Activated naive CD4-positive, alpha-beta T cell (primary cell): ENCODE data around the gene HDAC9.

Source experiments
- DNase-seq, 4 experiments: peaks; one replicate each; lab custom pipeline; 2025; lab: John Stamatoyannopoulos, UW

HDAC9 gene

DNA sequence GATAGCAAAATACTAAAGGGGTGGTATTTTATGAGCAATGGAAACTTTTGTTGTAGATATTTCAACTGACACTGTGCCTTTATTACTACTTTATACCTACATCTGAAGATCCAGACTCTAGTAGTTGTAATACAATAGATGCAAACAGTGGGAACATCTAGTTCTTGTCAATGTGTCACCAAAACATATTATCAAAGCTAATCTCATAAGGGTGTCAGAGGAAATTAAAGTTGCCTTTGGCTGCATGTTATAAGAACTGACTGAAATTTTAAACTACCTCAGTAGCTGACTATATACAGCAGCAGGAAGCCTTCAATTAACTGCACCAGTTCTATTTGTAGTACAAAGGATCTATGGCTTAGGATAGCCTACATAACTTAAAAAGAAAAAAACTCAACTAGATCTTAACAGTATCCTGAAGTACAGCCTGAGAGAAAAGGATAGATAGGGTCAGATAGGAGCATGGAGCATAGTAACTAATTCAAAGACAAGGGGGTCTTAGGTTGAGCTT, 30.9 kb downstream of the HDAC9 start:
- DNase-seq: no peak

GRCh38 chr7:18529239-18529638, 33.7 kb downstream of the HDAC9 start:
- DNase-seq: no peak

GRCh38 chr7:18530224-18531179, 35.0 kb downstream of the HDAC9 start:
- no peak for DNase-seq

- no peak for DNase-seq
Measured at GRCh38 chr7:18531539-18531938, 36.0 kb downstream of the HDAC9 start.

GRCh38 chr7:18532813-18533212, 37.3 kb downstream of the HDAC9 start:
- DNase-seq: no peak

DNA sequence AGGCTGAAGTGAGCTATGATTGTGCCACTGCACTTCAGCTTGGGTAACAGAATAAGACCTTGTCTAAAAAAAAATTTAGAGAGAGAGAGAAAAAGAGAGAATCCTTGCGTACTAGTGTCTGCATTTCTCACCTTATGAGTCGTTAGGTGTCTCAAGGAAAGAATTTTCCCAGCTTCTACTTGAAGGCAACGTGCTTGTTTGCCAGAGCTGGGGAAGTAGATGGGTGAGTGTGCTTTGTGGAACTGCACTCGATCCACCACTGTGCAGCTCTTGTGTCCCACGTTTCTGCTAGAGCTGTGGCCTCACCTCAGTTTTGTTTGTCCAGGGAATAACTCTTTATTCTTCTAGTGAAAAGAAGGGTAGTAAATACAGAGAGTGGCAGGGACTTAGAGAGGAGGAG, 38.9 kb downstream of the HDAC9 start:
- DNase-seq: no peak

DNA sequence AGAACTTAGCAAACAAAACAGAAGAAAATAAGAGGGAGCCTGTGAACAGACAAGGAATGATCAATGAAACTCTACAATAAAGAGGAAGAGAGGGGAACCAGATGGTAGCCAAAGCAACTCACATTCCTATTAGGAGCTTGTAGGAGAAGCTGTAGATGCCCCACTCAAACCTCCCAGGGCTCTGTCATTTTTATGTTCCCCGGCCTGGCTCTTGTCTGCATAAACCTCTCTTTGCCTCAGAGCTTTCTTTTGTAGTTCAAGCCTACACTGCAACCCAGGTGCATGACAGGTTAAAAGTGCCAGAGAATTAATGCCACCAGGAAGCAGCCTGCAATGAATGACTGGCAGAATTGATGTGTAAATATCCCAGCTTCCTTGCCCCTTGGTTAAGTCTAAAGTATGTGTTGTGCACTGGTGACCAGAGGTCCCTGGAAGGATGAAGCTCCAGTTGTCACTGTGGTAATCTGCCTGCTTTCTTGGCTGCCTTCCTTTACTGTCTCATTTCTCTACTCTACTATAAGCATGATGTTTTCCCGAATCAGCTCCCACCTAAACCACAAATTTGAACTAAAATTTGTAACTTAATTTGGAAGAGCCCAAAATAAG, 40.4 kb downstream of the HDAC9 start:
- DNase-seq: no peak

- no peak for DNase-seq
Measured at GRCh38 chr7:18536486-18536885, 40.9 kb downstream of the HDAC9 start.

GRCh38 chr7:18538554-18539250, 43.2 kb downstream of the HDAC9 start:
- DNase-seq: no peak

- no peak for DNase-seq
Measured at GRCh38 chr7:18540396-18540795, 44.8 kb downstream of the HDAC9 start.

GRCh38 chr7:18541181-18541870, 45.8 kb downstream of the HDAC9 start:
- DNase-seq: no peak

- no peak for DNase-seq
Measured at GRCh38 chr7:18541871-18542212, 46.3 kb downstream of the HDAC9 start.

- DNase-seq: no peak
Measured at GRCh38 chr7:18546576-18546975, 51.0 kb downstream of the HDAC9 start.

DNA sequence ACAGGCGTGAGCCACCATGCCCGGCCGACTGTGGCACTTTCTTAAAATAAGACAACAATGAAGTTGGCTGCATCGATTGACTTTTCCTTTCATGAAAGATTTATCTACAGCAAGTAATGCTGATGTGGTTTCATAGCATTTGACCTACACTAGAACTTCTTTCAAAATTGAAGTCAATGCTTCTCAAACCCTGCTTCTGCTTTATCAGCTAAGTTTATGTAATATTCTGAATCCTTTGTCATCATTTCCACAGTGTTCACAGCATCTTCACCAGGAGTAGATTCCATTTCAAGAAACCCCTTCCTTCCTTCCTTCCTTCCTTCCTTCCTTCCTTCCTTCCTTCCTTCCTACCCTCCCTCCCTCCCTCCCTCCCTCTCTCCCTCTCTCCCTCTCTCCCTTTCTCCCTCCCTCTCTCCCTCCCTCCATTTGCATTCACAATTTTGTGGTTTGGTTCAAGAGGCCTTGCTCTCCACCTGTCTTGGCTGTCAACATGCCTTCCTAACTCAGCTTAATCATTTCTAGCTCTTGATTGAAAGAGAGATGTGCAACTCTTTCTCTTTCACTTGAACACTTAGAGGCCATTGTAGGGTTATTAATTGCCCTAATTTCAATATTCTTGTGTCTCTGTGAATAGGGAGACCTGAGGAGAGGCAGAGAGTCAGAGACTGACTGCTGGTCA, 52.1 kb downstream of the HDAC9 start:
- DNase-seq: no peak

- no peak for DNase-seq
Measured at GRCh38 chr7:18548534-18548933, 53.0 kb downstream of the HDAC9 start.

GRCh38 chr7:18550574-18550973, 55.0 kb downstream of the HDAC9 start:
- no peak for DNase-seq

DNA sequence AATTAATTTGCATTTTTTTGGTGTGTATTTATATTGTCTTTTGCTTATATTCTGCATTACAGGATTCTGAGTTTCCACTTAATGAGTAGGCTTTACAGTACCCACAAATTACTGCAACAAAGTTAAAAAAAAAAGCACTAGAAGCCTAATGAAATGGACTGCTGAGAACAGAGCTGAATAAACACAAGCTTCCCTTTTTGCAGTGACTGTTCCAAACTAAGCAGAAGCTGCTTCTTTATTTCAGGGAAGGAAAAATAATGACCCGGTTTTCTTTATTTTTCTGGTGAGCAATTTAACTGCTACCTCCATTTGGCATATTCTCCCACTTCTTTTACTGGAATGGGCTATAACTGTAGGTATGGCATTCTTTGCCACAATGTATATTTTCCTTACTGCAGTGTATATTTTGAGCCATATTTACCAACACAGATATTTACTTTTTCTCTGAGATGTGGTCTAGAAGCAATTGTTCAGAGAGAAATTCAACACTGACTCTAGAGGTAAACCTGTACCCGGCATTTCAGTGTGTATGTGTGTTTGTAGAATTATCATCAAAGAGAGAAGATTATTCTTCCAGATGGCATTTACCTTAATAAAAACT, 56.9 kb downstream of the HDAC9 start:
- DNase-seq: no peak

- no peak for DNase-seq
Measured at GRCh38 chr7:18552943-18553604, 57.5 kb downstream of the HDAC9 start.

GRCh38 chr7:18553605-18554003, 58.1 kb downstream of the HDAC9 start:
- no peak for DNase-seq

DNA sequence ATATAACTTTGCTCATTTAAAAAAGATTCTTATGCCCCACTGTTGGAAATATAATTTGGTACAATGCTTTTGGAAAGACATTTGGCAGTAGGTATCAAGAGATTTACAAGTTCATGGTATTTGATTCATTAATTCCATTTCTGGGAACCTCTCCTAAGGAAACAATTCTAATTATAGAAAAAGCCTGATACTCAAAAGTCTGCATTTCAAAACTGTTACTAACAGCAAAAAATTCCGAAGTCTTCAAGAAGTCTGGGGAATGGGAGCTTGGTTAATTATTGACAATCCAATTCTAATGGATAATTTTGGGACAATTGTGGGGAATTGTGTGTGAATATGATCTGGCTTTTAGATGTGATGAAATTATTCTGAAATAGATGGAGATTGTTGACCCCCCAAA, 59.6 kb downstream of the HDAC9 start:
- no peak for DNase-seq

DNA sequence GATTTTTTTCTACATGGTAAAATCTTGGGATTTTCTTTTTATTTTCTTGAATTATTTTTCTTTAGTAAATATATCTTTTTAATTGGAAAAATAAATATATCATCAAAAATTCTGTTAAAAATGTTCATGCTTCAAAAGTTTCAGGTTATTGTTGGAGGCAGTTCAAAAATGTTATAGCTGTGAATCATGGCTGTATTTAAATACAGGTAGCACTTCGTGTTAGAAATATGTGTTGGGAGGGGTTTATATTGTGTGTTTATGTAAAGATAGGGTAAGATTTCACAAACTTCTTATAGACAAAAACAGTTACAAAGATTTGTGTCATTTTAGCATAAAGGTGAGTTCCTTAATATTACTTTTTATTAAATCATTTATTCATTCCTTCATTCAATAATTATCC, 60.4 kb downstream of the HDAC9 start:
- DNase-seq: no peak
